ENCODE measurements around the gene FIGNL1.
A peak's percentile ranks its signal among the peaks of the same experiment; 100 is the strongest.

FIGNL1 gene

DNA sequence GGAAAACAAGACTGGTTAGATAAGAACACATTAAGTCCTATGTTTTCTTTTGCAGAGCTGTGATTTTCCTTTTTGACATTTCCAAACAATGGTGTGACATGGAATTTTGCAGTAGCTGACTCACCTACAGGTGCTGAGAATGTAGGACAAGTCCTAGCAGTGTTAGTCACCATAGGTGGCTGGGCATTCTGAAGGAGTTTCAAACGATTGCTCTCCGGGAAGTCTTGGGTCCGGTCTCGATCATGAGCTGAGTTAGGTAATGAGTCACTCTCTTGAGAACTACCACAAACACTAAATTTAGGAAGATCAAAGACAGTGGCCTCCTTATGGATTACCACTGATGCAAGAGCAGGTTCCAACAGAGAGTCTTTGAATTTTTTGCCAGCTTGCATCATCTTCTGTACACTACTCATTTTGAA lies 3.6 kb downstream of the FIGNL1 start:
- Histone ChIP-seq H2BK15ac (ENCODE audit: low read depth, poor library complexity, severe bottlenecking) (no peak overlapping the region), H2BK12ac (ENCODE audit: low read length in 2 of 2) (no peak overlapping the region), H2BK120ac (ENCODE audit: low read depth, low read length) (no peak overlapping the region), H2AFZ (ENCODE audit: low read depth, low read length) (no peak overlapping the region), H3K27ac (ENCODE audit: low read length, poor library complexity, severe bottlenecking) (peak overlapping the region; percentile 11), H3K9me3 (ENCODE audit: control insufficient read depth, low read length) (no peaks in the 10 kb centered on the region), H3K14ac (ENCODE audit: low read length in 2 of 2) (no peak overlapping the region), H3K23ac (ENCODE audit: low read length in 2 of 2) (no peak overlapping the region), H3K9ac (ENCODE audit: low read length) (no peak overlapping the region), H2AK5ac (ENCODE audit: low read length, severe bottlenecking) (no peak overlapping the region), H3K4ac (ENCODE audit: low read depth in 1 of 2, low read length in 2 of 2) (no peak overlapping the region), H3K4me2 (ENCODE audit: low read length, poor library complexity, severe bottlenecking) (no peak overlapping the region), H3K36me3 (ENCODE audit: control insufficient read depth in 1 of 2, insufficient read depth in 2 of 2, low read depth in 1 of 2, low read length in 2 of 2) (peaks cover 0 to 24% of the 10 kb centered on the region in 2 experiments), H3K4me3 (ENCODE audit: insufficient read depth in 1 of 2, low read depth in 1 of 2, low read length in 2 of 2) (no peak overlapping the region), H3K79me1 (replicated peaks; ENCODE audit: low read length, poor library complexity, severe bottlenecking) (peaks cover 2% of the 10 kb centered on the region), H4K91ac (ENCODE audit: low read length) (no peak overlapping the region), H2BK5ac (ENCODE audit: low read depth, low read length, poor library complexity, severe bottlenecking) (no peak overlapping the region), H4K8ac (ENCODE audit: low read length) (no peak overlapping the region), H3K27me3 (ENCODE audit: control insufficient read depth in 1 of 2, insufficient read depth in 1 of 2, low read length in 2 of 2) (no peaks in the 10 kb centered on the region), H3K4me1 (ENCODE audit: control insufficient read depth, insufficient read depth, low read depth, low read length) (peaks cover 10% of the 10 kb centered on the region), H3K18ac (ENCODE audit: low read depth in 1 of 2, low read length in 2 of 2) (no peak overlapping the region)
- WGBS, result 8% methylated on average over 4 of the region's 4 CpGs
- peak; percentile 65 for DNase-seq

DNA sequence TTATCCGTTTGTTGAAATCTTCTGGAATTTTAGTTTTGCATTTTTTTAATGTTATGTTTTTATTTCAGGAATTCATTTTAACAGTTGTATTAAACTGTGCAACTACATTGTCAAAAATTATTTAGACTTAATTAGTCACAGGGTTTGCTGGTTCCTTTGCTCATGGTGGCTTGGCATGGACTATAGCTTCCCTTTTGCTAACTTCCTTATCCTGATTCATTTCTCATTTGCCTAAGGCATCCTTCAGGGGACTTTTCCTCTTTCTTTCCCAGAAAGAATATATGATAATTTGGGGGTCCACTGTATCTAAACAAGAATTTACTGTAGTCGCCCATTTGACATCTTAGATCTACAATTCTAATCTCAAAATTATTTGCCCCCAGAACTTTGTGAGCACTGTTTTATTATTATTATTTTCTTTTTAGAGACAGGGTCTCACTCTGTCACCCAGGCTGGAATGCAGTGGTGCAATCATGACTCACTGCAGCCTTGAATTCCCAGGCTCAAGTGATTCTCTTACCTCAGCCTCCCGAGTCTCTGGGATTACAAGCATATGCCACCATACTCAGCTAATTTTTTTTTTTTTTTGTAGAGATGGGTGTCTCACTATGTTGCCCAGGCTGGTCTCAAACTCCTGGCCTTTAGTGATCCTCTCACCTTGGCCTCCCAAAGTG lies 13.9 kb downstream of the FIGNL1 start:
- WGBS, result no CpG with 5 or more reads among the region's 3 CpGs
- Histone ChIP-seq H3K9me3 (ENCODE audit: control insufficient read depth, low read length) (no peaks in the 10 kb centered on the region), H3K4ac (ENCODE audit: low read depth in 1 of 2, low read length in 2 of 2) (no peak overlapping the region), H3K27me3 (ENCODE audit: control insufficient read depth in 1 of 2, insufficient read depth in 1 of 2, low read length in 2 of 2) (no peaks in the 10 kb centered on the region), H3K4me3 (ENCODE audit: insufficient read depth in 1 of 2, low read depth in 1 of 2, low read length in 2 of 2) (no peak overlapping the region), H2BK12ac (ENCODE audit: low read length in 2 of 2) (no peak overlapping the region), H2AK5ac (ENCODE audit: low read length, severe bottlenecking) (no peak overlapping the region), H4K8ac (ENCODE audit: low read length) (no peak overlapping the region), H3K14ac (ENCODE audit: low read length in 2 of 2) (no peak overlapping the region), H2BK5ac (ENCODE audit: low read depth, low read length, poor library complexity, severe bottlenecking) (no peak overlapping the region), H4K91ac (ENCODE audit: low read length) (no peak overlapping the region), H3K23ac (ENCODE audit: low read length in 2 of 2) (no peak overlapping the region), H3K36me3 (ENCODE audit: control insufficient read depth in 1 of 2, insufficient read depth in 2 of 2, low read depth in 1 of 2, low read length in 2 of 2) (peaks cover 3 to 13% of the 10 kb centered on the region in 2 experiments), H3K4me1 (ENCODE audit: control insufficient read depth, insufficient read depth, low read depth, low read length) (peaks cover 2% of the 10 kb centered on the region), H3K4me2 (ENCODE audit: low read length, poor library complexity, severe bottlenecking) (no peak overlapping the region), H3K79me1 (replicated peaks; ENCODE audit: low read length, poor library complexity, severe bottlenecking) (peaks cover 1% of the 10 kb centered on the region), H3K18ac (ENCODE audit: low read depth in 1 of 2, low read length in 2 of 2) (no peak overlapping the region), H3K9ac (ENCODE audit: low read length) (peak overlapping the region; percentile 66), H2AFZ (ENCODE audit: low read depth, low read length) (no peak overlapping the region), H2BK120ac (ENCODE audit: low read depth, low read length) (no peak overlapping the region), H3K27ac (ENCODE audit: low read length, poor library complexity, severe bottlenecking) (peak overlapping the region; percentile 41), H2BK15ac (ENCODE audit: low read depth, poor library complexity, severe bottlenecking) (no peak overlapping the region)
- peak; percentile 85 for DNase-seq

DNA sequence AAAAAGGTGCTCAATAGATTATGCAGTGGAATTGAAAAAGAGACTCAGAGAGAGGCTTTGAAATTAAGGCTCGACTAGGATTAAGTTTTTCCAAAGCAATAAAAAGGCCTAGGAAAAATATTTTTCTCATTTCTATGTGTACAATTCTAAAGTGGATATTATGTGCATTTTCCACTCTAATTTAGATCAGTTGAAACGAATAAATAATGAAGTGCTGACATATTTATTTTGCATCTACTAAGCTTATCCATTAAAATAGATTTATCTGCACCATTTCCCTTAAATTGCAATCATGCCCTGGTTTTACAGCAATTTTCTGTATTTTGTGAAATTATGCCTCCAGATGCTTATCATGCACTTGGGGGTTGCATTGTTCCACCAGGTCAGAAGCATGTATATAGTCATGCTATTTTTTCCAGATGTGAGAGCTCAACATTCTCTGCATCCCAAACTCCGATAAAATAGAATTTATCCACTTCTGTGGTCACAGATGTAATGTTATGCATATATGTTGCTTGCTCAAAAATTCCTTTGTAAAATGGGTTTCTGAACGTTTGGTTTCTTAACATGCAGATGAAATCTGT lies 18.3 kb downstream of the FIGNL1 start:
- Histone ChIP-seq H4K8ac (ENCODE audit: low read length) (no peak overlapping the region), H3K14ac (ENCODE audit: low read length in 2 of 2) (no peak overlapping the region), H3K23ac (ENCODE audit: low read length in 2 of 2) (no peak overlapping the region), H3K4ac (ENCODE audit: low read depth in 1 of 2, low read length in 2 of 2) (no peak overlapping the region), H2AFZ (ENCODE audit: low read depth, low read length) (no peak overlapping the region), H3K79me1 (replicated peaks; ENCODE audit: low read length, poor library complexity, severe bottlenecking) (no peaks in the 10 kb centered on the region), H3K4me2 (ENCODE audit: low read length, poor library complexity, severe bottlenecking) (no peak overlapping the region), H3K9ac (ENCODE audit: low read length) (no peak overlapping the region), H2BK5ac (ENCODE audit: low read depth, low read length, poor library complexity, severe bottlenecking) (no peak overlapping the region), H2BK120ac (ENCODE audit: low read depth, low read length) (no peak overlapping the region), H4K91ac (ENCODE audit: low read length) (no peak overlapping the region), H2AK5ac (ENCODE audit: low read length, severe bottlenecking) (no peak overlapping the region), H3K27me3 (ENCODE audit: control insufficient read depth in 1 of 2, insufficient read depth in 1 of 2, low read length in 2 of 2) (no peaks in the 10 kb centered on the region), H2BK12ac (ENCODE audit: low read length in 2 of 2) (no peak overlapping the region), H3K18ac (ENCODE audit: low read depth in 1 of 2, low read length in 2 of 2) (no peak overlapping the region), H3K36me3 (ENCODE audit: control insufficient read depth in 1 of 2, insufficient read depth in 2 of 2, low read depth in 1 of 2, low read length in 2 of 2) (no peaks in the 10 kb centered on the region), H2BK15ac (ENCODE audit: low read depth, poor library complexity, severe bottlenecking) (no peak overlapping the region), H3K9me3 (ENCODE audit: control insufficient read depth, low read length) (no peaks in the 10 kb centered on the region), H3K4me3 (ENCODE audit: insufficient read depth in 1 of 2, low read depth in 1 of 2, low read length in 2 of 2) (no peak overlapping the region), H3K4me1 (ENCODE audit: control insufficient read depth, insufficient read depth, low read depth, low read length) (peaks cover 2% of the 10 kb centered on the region), H3K27ac (ENCODE audit: low read length, poor library complexity, severe bottlenecking) (no peak overlapping the region)
- DNase-seq, result no peak
- WGBS, result 100% methylated on average over 1 of the region's 4 CpGs

DNA sequence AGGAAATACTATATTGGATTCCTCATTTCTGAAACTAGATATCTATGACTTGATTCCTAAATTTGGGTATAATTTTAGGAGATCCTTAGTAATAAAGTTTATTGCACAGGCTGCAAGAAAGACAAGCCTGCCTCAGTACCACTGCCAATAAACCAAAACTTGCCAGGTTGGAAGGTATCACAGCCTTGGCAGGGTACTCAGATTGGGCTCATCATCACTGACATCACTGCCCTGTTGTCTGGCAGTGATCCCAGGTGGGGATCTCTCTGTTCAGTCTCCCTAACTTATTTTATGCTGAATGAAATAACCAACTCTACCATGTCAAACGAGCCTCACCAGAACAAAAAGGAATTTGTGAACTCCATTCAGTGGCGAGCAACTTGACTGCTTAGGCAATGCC lies 18.8 kb downstream of the FIGNL1 start:
- H2BK15ac ChIP-seq (ENCODE audit: low read depth, poor library complexity, severe bottlenecking), result no peak overlapping the region
- no peak overlapping the region for H2BK5ac ChIP-seq (ENCODE audit: low read depth, low read length, poor library complexity, severe bottlenecking)
- no peak overlapping the region for H3K23ac ChIP-seq (ENCODE audit: low read length in 2 of 2)
- H3K4me2 ChIP-seq (ENCODE audit: low read length, poor library complexity, severe bottlenecking), result no peak overlapping the region
- H4K8ac ChIP-seq (ENCODE audit: low read length), result no peak overlapping the region
- H3K36me3 ChIP-seq (ENCODE audit: control insufficient read depth in 1 of 2, insufficient read depth in 2 of 2, low read depth in 1 of 2, low read length in 2 of 2), result no peaks in the 10 kb centered on the region
- no peaks in the 10 kb centered on the region for H3K79me1 ChIP-seq (replicated peaks; ENCODE audit: low read length, poor library complexity, severe bottlenecking)
- H3K4me3 ChIP-seq (ENCODE audit: insufficient read depth in 1 of 2, low read depth in 1 of 2, low read length in 2 of 2), result no peak overlapping the region
- no peaks in the 10 kb centered on the region for H3K27me3 ChIP-seq (ENCODE audit: control insufficient read depth in 1 of 2, insufficient read depth in 1 of 2, low read length in 2 of 2)
- no peak overlapping the region for H3K9ac ChIP-seq (ENCODE audit: low read length)
- no peak for DNase-seq
- H2BK12ac ChIP-seq (ENCODE audit: low read length in 2 of 2), result no peak overlapping the region
- no peak overlapping the region for H3K18ac ChIP-seq (ENCODE audit: low read depth in 1 of 2, low read length in 2 of 2)
- H2AK5ac ChIP-seq (ENCODE audit: low read length, severe bottlenecking), result no peak overlapping the region
- no peak overlapping the region for H2AFZ ChIP-seq (ENCODE audit: low read depth, low read length)
- no peak overlapping the region for H3K27ac ChIP-seq (ENCODE audit: low read length, poor library complexity, severe bottlenecking)
- H2BK120ac ChIP-seq (ENCODE audit: low read depth, low read length), result no peak overlapping the region
- H3K14ac ChIP-seq (ENCODE audit: low read length in 2 of 2), result no peak overlapping the region
- H3K9me3 ChIP-seq (ENCODE audit: control insufficient read depth, low read length), result no peaks in the 10 kb centered on the region
- H3K4me1 ChIP-seq (ENCODE audit: control insufficient read depth, insufficient read depth, low read depth, low read length), result peaks cover 2% of the 10 kb centered on the region
- 100% methylated on average over 2 of the region's 2 CpGs for WGBS
- H3K4ac ChIP-seq (ENCODE audit: low read depth in 1 of 2, low read length in 2 of 2), result no peak overlapping the region
- H4K91ac ChIP-seq (ENCODE audit: low read length), result no peak overlapping the region
